Left ventricle myocardium inferior (tissue), 1 donor: ENCODE data around the gene CDK14. TPM values are rescaled to one million over a fixed set of nuclear protein-coding genes. Genes with fewer than 3 reads are reported as not detected.

Source experiments
- DNase-seq: peaks from one replicate; pipeline ENCODE4 v3.0.0-alpha.2; 2020
- H3K27ac ChIP-seq: fragments of 200-600 bp; replicated peaks from 2 replicates; pipeline ENCODE4 v1.8.0; 2021
- H3K27me3 ChIP-seq: fragments of 200-600 bp; 2 replicates; pipeline ENCODE4 v1.8.0; 2021; ENCODE audit warnings: low read depth
- H3K36me3 ChIP-seq: fragments of 200-600 bp; 2 replicates; pipeline ENCODE4 v1.8.0; 2021
- H3K4me1 ChIP-seq: fragments of 200-600 bp; 2 replicates; pipeline ENCODE4 v1.8.0; 2021
- H3K4me3 ChIP-seq: fragments of 200-600 bp; 2 replicates; pipeline ENCODE4 v1.8.0; 2021; ENCODE audit warnings: mild to moderate bottlenecking, moderate library complexity
- H3K9me3 ChIP-seq: fragments of 200-600 bp; replicated peaks from 2 replicates; pipeline ENCODE4 v1.8.0; 2021
- CTCF ChIP-seq: fragments of 200-600 bp; IDR thresholded peaks from 2 replicates; pipeline ENCODE4 v1.8.0; 2021; ENCODE audit warnings: antibody characterized with exemption, mild to moderate bottlenecking, borderline replicate concordance
- intact Hi-C: fragments of 100-400 bp; cut with micrococcal nuclease; formaldehyde crosslinking; loops from one replicate; pipeline ENCODE4 v1.11.0; 2022
- total RNA-seq: library from RNA; stranded (reverse); fragmentation: NEBNext Ultra II Directional; extraction: Animal tissue kit (Norgen Biotek cat#: 25700); gene quantifications from one replicate; pipeline ENCODE4 v1.2.1, GENCODE V29; 2021
- donor health status: DM: no; HTN: yes; CAD: no; lungs with severe emphysema.

CDK14 gene
- total RNA-seq, 1 donor from 2014 or later: 18.7 TPM

DNA sequence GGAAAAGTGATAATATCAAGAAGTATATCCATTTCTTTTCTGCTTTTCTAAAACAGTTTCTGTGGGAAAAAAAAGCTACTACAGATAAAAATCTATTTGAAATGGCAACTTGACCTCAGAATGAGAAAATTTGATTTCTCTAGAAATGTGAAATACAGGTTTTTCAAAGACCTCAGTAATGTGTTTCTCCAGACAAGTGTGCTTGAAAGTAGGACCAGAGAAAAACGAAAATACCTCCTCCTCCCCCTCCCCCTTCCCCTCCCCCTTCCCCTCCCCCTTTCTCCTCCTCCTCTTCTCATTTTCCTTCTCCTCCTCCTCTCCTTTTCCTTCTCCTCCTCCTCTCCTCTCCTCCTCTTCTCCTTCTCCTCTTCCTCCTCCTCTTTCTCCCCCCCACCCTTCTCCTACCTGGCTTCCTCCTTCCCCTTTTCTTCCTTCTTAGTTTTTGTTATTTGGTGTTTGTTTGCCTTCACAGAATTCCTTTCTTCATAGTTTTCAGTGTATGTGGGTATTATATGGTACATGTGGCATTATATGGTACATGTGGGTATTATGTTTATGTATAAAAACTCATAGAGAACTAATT is 179.4 kb downstream of the CDK14 start:
- peaks cover 12% of the 10 kb centered on the region for H3K4me1 ChIP-seq
- no peak for TF ChIP-seq CTCF
- peaks cover 4% of the 10 kb centered on the region for H3K36me3 ChIP-seq
- H3K4me3 ChIP-seq: no peak overlapping the region
- intact Hi-C loops: no loop called here
- H3K9me3 ChIP-seq: peaks cover 3% of the 10 kb centered on the region
- no peak overlapping the region for H3K27ac ChIP-seq
- no peak for DNase-seq
- H3K27me3 ChIP-seq: no peaks in the 10 kb centered on the region

DNA sequence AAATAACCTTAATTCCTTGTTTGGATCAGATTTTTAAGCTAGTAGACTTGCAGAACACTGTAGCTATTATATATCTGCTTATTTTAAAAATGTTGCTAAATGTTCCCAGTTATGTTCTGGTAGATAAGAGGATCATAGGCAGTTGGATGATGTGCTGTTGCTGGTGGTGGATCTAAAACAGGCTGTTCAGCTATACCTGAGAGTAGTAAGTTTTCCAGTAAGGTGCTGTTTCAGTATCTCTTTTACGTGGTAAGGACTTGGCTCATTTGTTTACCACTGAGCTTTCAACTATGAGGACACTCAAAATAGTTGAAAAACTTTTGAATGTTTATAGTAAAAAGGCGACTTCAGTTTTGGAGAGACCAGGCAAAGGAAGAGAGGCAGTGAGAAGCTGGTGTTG is 180.9 kb downstream of the CDK14 start:
- Histone ChIP-seq H3K4me3 (no peak overlapping the region), H3K4me1 (peaks cover 12% of the 10 kb centered on the region), H3K27me3 (no peaks in the 10 kb centered on the region), H3K36me3 (no peaks in the 10 kb centered on the region), H3K27ac (no peak overlapping the region), H3K9me3 (no peaks in the 10 kb centered on the region)
- intact Hi-C loops: no loop called here
- DNase-seq: no peak
- no peak for TF ChIP-seq CTCF

GRCh38 chr7:90777465-90777864 is 181.3 kb downstream of the CDK14 start:
- Histone ChIP-seq H3K4me1 (peaks cover 12% of the 10 kb centered on the region), H3K9me3 (peaks cover under 1% of the 10 kb centered on the region), H3K36me3 (no peaks in the 10 kb centered on the region), H3K27me3 (no peaks in the 10 kb centered on the region), H3K27ac (no peak overlapping the region), H3K4me3 (no peak overlapping the region)
- intact Hi-C loops: no loop called here
- no peak for TF ChIP-seq CTCF
- peak; percentile 18 for DNase-seq

DNA sequence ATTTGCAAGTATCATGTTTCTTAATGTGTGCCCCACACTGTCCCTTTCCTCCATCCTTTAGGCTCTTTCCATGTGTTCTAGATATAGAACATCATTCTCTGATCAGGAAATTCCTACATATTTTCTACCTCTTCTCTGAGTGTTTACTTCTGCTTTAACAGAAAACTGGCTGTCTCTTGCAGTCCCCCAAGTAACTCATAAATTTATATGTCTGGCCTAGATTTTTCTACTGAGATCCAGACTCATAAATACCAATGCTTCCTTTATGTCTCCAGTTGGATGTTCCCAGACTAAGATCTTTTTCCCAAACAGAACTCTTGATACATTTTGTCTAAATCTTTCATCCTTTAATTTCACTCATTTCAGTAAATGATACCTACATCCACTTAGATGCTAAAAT is 181.8 kb downstream of the CDK14 start:
- no peaks in the 10 kb centered on the region for H3K27me3 ChIP-seq

DNA sequence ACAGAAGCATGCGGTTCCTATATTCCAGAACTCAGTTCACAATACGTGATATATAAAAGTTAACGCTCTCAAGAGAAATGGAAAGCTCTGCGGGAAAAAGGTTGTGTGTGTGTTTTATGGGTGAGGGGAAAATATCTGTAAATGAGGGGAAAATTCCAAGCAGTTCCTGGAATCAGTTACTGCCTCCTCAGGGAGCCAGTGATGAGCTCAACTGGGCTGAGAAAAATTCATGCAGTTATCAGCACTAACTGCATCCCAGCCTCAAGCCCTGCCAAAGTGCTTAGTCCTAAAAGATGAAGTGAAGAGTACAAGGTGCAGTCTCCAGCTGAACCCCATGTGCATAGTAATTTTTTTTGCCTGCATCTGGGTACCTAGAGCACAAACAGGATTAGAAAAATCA is 191.9 kb downstream of the CDK14 start:
- peaks cover 10% of the 10 kb centered on the region for H3K4me1 ChIP-seq
- H3K27me3 ChIP-seq: no peaks in the 10 kb centered on the region
- intact Hi-C loops: no loop called here
- peaks cover 9% of the 10 kb centered on the region for H3K9me3 ChIP-seq
- H3K4me3 ChIP-seq: no peak overlapping the region
- no peak for DNase-seq
- H3K27ac ChIP-seq: peak overlapping the region; percentile 18
- no peak for TF ChIP-seq CTCF
- H3K36me3 ChIP-seq: no peaks in the 10 kb centered on the region

More for the DNA sequence above, 181.8 kb downstream of the CDK14 start:
- no peak for TF ChIP-seq CTCF
- no peak for DNase-seq
- peaks cover 5% of the 10 kb centered on the region for H3K9me3 ChIP-seq
- peaks cover 12% of the 10 kb centered on the region for H3K4me1 ChIP-seq
- intact Hi-C loops: no loop called here
- no peak overlapping the region for H3K4me3 ChIP-seq
- H3K36me3 ChIP-seq: no peaks in the 10 kb centered on the region
- H3K27ac ChIP-seq: no peak overlapping the region
